Adrenal gland (tissue), 12 donors: ENCODE data around the gene OARD1. TPM values are rescaled to one million over a fixed set of nuclear protein-coding genes. Genes with fewer than 3 reads are reported as not detected.

Source experiments
- DNase-seq, 7 donors: peaks; one replicate each; pipeline ENCODE4 v3.0.0-alpha.2; 2019 to 2020
- H3K27ac ChIP-seq, 5 donors: fragments of 200-600 bp; sonication (generic) in 4 of 5; 1 replicate in 3 of 5; 2 replicates in 2 of 5; pipeline versions ENCODE4 v1.5.1 to v1.8.0; 2016 to 2020; ENCODE audit warnings: mild to moderate bottlenecking in 1 of 5
- H3K27me3 ChIP-seq: fragments of 200-600 bp; 2 replicates; pipeline ENCODE4 v1.8.0; 2021
- H3K36me3 ChIP-seq, 2 donors: fragments of 200-600 bp; replicated peaks in 1 of 2; 1 replicate in 1 of 2; 2 replicates in 1 of 2; pipeline versions ENCODE4 v1.5.1 to v1.8.0; 2018 to 2022
- H3K4me1 ChIP-seq, 2 donors: fragments of 200-600 bp; replicated peaks in 1 of 2; 1 replicate in 1 of 2; 2 replicates in 1 of 2; pipeline versions ENCODE4 v1.5.1 to v1.8.0; 2018 to 2021
- H3K4me3 ChIP-seq, 4 donors: fragments of 200-600 bp; sonication (generic) in 3 of 4; one replicate each; pipeline ENCODE4 v1.5.1; 2016 to 2018
- H3K9me3 ChIP-seq, 3 donors: fragments of 200-600 bp; sonication (generic) in 1 of 3; replicated peaks in 1 of 3; 1 replicate in 2 of 3; 2 replicates in 1 of 3; pipeline versions ENCODE4 v1.5.1 to v1.8.0; 2016 to 2021
- POLR2A ChIP-seq, 2 donors: fragments of 450-650 bp; IDR thresholded peaks; one replicate each; pipeline ENCODE4 v1.6.1; 2017; ENCODE audit warnings: antibody characterized with exemption in 2 of 2, mild to moderate bottlenecking in 2 of 2, moderate library complexity in 1 of 2
- WGBS, 4 donors: extraction: QIAGEN DNeasy Blood & Tissue Kit in 2 of 4; methylation state at CpG; one replicate each; pipeline versions ENCODE4 v1.1.5 to v1.1.7; 2013 to 2017; 5-methylcytosine and 5-hydroxymethylcytosine counted together
- intact Hi-C, 2 donors: fragments of 100-400 bp; cut with DNase I; formaldehyde crosslinking; loops; one replicate each; pipeline versions ENCODE4 v1.14.1 to v1.15.0; 2022 to 2023
- polyA plus RNA-seq, 3 donors: library from polyadenylated mRNA; stranded (reverse); fragments of 200-250 nt in 2 of 3; fragments of 350-450 nt in 1 of 3; fragmentation: Illumina TruSeq in 1 of 3; extraction: RNeasy Lipid Tissue Mini Kit (QIAGEN cat#74804) in 1 of 3; gene quantifications; one replicate each; pipeline ENCODE4 v1.2.3, GENCODE V29; 2013 to 2014
- total RNA-seq, 9 donors: library from RNA; depleted of rRNA in 4 of 9; stranded (reverse); fragments of >200 nt in 4 of 9; fragments of 120-200 nt in 1 of 9; fragmentation: NEBNext Ultra II Directional in 1 of 9; extraction: Animal tissue kit (Norgen Biotek cat#: 25700) in 1 of 9; gene quantifications; one replicate each; pipeline versions ENCODE4 v1.1.0 to v1.2.4, GENCODE V29; 2013 to 2023
- TF ChIP-seq, protein P1 (sequence below), 6 experiments: fragments of 450-650 bp in 4 of 6; fragments of 200-600 bp in 2 of 6; sonication (generic) in 1 of 6; IDR thresholded peaks; 1 replicate in 5 of 6; 2 replicates in 1 of 6; pipeline versions ENCODE4 v1.5.1 to v1.8.0; 2016 to 2021; ENCODE audit warnings: antibody characterized with exemption in 6 of 6, mild to moderate bottlenecking in 2 of 6, moderate library complexity in 1 of 6
- donor health status: healthy with polysubstance abuse.
- donor health status: Bipolar disorder and iron deficiency.
- donor health status: DM: yes; HTN: yes; CAD: no.
- donor health status: DM: no; HTN: no; CAD: no.
- donor health status: DM: no; HTN: no; CAD: no.
- donor health status: DM: yes; HTN: yes; CAD: no.

The OARD1 gene
- total and polyA plus RNA-seq, 12 donors: 10.1 to 44.4 (median 24.1) TPM

DNA sequence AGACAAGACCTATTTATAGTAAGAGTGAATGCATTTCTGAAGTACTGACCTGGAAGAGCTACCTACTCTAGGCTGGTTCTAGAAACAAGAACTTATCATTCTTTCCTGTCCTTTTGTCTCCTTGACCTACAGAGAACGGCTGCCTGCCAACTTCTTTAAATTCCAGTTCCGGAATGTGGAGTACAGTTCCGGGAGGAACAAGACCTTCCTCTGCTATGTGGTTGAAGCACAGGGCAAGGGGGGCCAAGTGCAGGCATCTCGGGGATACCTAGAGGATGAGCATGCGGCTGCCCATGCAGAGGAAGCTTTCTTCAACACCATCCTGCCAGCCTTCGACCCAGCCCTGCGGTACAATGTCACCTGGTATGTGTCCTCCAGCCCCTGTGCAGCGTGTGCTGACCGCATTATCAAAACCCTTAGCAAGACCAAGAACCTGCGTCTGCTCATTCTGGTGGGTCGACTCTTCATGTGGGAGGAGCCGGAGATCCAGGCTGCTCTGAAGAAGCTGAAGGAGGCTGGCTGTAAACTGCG, 10.9 kb downstream of the OARD1 start:
- peaks cover 0 to 10% of the 10 kb centered on the region in 2 donors for H3K36me3 ChIP-seq
- H3K4me3 ChIP-seq: no peak overlapping the region
- no peaks in the 10 kb centered on the region for H3K4me1 ChIP-seq
- DNase-seq: no peak
- H3K27me3 ChIP-seq: no peaks in the 10 kb centered on the region
- H3K9me3 ChIP-seq: no peaks in the 10 kb centered on the region
- no peak for TF ChIP-seq POLR2A (IDR thresholded peaks at IDR 0.05)
- TF ChIP-seq, protein P1, sequence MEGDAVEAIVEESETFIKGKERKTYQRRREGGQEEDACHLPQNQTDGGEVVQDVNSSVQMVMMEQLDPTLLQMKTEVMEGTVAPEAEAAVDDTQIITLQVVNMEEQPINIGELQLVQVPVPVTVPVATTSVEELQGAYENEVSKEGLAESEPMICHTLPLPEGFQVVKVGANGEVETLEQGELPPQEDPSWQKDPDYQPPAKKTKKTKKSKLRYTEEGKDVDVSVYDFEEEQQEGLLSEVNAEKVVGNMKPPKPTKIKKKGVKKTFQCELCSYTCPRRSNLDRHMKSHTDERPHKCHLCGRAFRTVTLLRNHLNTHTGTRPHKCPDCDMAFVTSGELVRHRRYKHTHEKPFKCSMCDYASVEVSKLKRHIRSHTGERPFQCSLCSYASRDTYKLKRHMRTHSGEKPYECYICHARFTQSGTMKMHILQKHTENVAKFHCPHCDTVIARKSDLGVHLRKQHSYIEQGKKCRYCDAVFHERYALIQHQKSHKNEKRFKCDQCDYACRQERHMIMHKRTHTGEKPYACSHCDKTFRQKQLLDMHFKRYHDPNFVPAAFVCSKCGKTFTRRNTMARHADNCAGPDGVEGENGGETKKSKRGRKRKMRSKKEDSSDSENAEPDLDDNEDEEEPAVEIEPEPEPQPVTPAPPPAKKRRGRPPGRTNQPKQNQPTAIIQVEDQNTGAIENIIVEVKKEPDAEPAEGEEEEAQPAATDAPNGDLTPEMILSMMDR (IDR thresholded peaks at IDR 0.05): no peak
- intact Hi-C loops: no loop called here
- H3K27ac ChIP-seq: no peak overlapping the region
- 69 to 81% (median 78%) methylated on average over 8 to 13 of the region's 13 CpGs for WGBS, 4 donors

DNA sequence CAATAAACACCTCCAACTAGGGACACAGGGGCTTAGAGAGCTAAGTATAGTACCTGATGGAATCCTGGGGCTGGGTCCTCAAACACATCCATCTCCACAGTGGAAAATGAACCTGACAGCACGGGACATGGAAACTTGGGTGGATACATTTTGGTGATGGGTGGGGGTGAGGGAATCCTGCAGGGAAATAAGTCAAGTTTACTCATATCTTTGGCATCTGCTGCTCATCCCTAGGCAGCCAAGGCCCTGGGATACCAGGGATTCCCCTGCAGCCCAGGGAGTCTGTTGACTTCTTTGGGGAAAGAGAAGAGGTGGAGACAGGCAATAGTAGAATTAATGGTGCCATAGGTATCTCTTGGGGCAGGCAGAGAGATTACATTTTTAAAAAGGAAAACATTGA, 12.6 kb downstream of the OARD1 start:
- 79 to 98% (median 92%) methylated on average over 1 of the region's 1 CpG for WGBS, 4 donors
- TF ChIP-seq, protein P1 (IDR thresholded peaks at IDR 0.05): no peak
- TF ChIP-seq POLR2A (IDR thresholded peaks at IDR 0.05): no peak
- Histone ChIP-seq H3K4me1 (no peaks in the 10 kb centered on the region), H3K36me3 (no peaks in the 10 kb centered on the region), H3K4me3 (no peak overlapping the region), H3K27me3 (no peaks in the 10 kb centered on the region), H3K27ac (no peak overlapping the region), H3K9me3 (no peaks in the 10 kb centered on the region)
- intact Hi-C loops: no loop called here
- DNase-seq: no peak

DNA sequence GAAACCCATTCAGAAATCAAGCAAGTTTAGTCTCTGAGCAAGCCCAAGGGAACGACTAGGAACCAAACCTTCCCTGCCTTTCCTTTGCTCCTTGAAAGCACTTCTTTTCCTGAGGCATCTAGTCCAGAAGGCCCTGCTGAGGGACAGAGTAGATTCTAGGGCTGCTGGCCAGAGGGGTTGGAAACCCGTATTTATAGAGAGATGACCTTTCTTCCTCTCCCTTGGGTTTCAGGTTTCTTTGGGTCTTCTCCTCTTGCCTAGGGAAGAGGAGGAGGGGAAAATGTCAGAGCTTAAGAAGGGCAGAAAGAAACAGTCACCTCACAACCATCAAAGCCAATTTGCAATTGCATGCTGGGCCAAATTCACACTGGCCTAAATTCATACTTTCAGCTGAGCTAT, 13.4 kb downstream of the OARD1 start:
- no peaks in the 10 kb centered on the region for H3K36me3 ChIP-seq
- DNase-seq: no peak
- TF ChIP-seq POLR2A (IDR thresholded peaks at IDR 0.05): no peak
- TF ChIP-seq, protein P1 (IDR thresholded peaks at IDR 0.05): no peak
- no peaks in the 10 kb centered on the region for H3K27me3 ChIP-seq
- no peak overlapping the region for H3K4me3 ChIP-seq
- no peaks in the 10 kb centered on the region for H3K4me1 ChIP-seq
- no peak overlapping the region for H3K27ac ChIP-seq
- 66 to 82% (median 75%) methylated on average over 2 of the region's 2 CpGs for WGBS, 4 donors
- no peaks in the 10 kb centered on the region for H3K9me3 ChIP-seq
- intact Hi-C loops: no loop called here

DNA sequence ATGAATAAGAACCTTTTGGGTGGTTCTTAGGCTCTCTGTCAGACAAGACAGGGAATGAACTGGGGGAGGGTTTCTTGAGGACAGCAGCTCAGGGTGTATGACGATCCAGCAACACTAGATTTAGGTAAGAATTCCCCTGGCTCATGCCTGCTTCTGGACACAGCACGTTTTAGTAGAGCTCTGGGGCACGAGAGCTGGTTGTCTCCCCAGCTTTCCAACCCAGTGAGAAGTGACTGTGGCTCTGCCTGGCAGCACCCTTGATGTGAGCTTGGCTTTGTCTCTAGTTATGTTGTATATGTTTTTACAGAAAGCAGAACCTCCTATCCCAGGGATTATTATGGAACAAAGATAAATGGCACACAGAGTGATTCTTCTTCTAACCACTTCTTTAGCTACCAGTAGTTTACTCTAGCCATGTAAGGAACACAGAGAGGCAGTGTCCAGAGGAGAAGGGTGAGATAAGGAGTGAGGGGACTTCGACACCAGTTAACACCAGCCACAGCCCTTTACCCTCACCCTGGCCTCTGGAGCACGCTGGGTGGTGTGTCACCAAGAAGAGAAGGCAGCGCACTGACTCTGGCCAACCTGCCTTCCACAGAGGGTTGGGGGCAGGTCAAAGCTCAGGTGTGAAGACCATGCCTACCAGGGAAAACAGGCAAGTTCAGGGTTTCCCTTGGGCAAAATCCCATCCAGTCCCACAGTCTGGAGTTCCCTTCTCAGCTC, 15.2 kb downstream of the OARD1 start:
- H3K36me3 ChIP-seq: no peaks in the 10 kb centered on the region
- DNase-seq: no peak
- WGBS, 4 donors: 92 to 98% (median 97%) methylated on average over 6 of the region's 6 CpGs
- intact Hi-C loops: no loop called here
- H3K27me3 ChIP-seq: no peaks in the 10 kb centered on the region
- H3K4me3 ChIP-seq: no peak overlapping the region
- TF ChIP-seq, protein P1 (IDR thresholded peaks at IDR 0.05): no peak
- TF ChIP-seq POLR2A (IDR thresholded peaks at IDR 0.05): no peak
- H3K4me1 ChIP-seq: no peaks in the 10 kb centered on the region
- no peaks in the 10 kb centered on the region for H3K9me3 ChIP-seq
- no peak overlapping the region for H3K27ac ChIP-seq
